MM.1S (cell line): ENCODE measurements around the gene TBKBP1.
A peak's percentile ranks its signal among the peaks of the same experiment; 100 is the strongest.

Experiments used
- DNase-seq: peaks from one replicate; pipeline ENCODE4 v3.0.0-alpha.2; 2015
- H2AFZ ChIP-seq: fragments of 300-600 bp; sonication (generic); 2 replicates; pipeline ENCODE4 v1.6.0; 2016; ENCODE audit warnings: antibody characterized with exemption, low read length
- H3F3A ChIP-seq: fragments of 300-600 bp; sonication (generic); 2 replicates; pipeline ENCODE4 v1.6.1; 2016; ENCODE audit warnings: mild to moderate bottlenecking, antibody characterized with exemption, low read length, moderate library complexity, mixed read lengths; ENCODE audit not compliant: insufficient read depth
- H3K27ac ChIP-seq: fragments of 300-600 bp; sonication (generic); 2 replicates; pipeline ENCODE4 v1.5.1; 2016; ENCODE audit warnings: mild to moderate bottlenecking, low read length
- H3K27me3 ChIP-seq: fragments of 300-600 bp; sonication (generic); replicated peaks from 2 replicates; pipeline ENCODE4 v1.6.0; 2016; ENCODE audit warnings: low read length; ENCODE audit not compliant: insufficient read depth
- H3K36me3 ChIP-seq: fragments of 300-600 bp; sonication (generic); replicated peaks from 2 replicates; pipeline ENCODE4 v1.6.1; 2016; ENCODE audit warnings: mild to moderate bottlenecking, low read length, mixed read lengths; ENCODE audit not compliant: insufficient read depth
- H3K4me1 ChIP-seq: fragments of 300-600 bp; sonication (generic); 2 replicates; pipeline ENCODE4 v1.6.1; 2016; ENCODE audit warnings: low read length, mixed read lengths
- H3K4me2 ChIP-seq: fragments of 300-600 bp; sonication (generic); 2 replicates; pipeline ENCODE4 v1.6.0; 2016; ENCODE audit warnings: low read depth, low read length
- H3K4me3 ChIP-seq: fragments of 300-600 bp; sonication (generic); 2 replicates; pipeline ENCODE4 v1.5.1; 2016; ENCODE audit warnings: low read length, mixed read lengths
- H3K79me2 ChIP-seq: fragments of 300-600 bp; sonication (generic); 2 replicates; pipeline ENCODE4 v1.6.1; 2016; ENCODE audit warnings: mixed run types, low read length, mixed read lengths
- H3K9ac ChIP-seq: fragments of 300-600 bp; sonication (generic); 2 replicates; pipeline ENCODE4 v1.6.1; 2016; ENCODE audit warnings: low read length, mixed read lengths
- H3K9me2 ChIP-seq: fragments of 300-600 bp; sonication (generic); replicated peaks from 2 replicates; pipeline ENCODE4 v1.6.1; 2016; ENCODE audit warnings: mild to moderate bottlenecking, low read length, mixed read lengths; ENCODE audit not compliant: insufficient read depth
- H3K9me3 ChIP-seq: fragments of 300-600 bp; sonication (generic); replicated peaks from 2 replicates; pipeline ENCODE4 v1.6.1; 2016; ENCODE audit warnings: mild to moderate bottlenecking, low read length, mixed read lengths; ENCODE audit not compliant: insufficient read depth
- H4K20me1 ChIP-seq: fragments of 300-600 bp; sonication (generic); 2 replicates; pipeline ENCODE4 v1.6.1; 2016; ENCODE audit warnings: mild to moderate bottlenecking, low read length, moderate library complexity, mixed read lengths; ENCODE audit not compliant: insufficient read depth
- CTCF ChIP-seq: fragments of 300-600 bp; sonication (generic); IDR thresholded peaks from 2 replicates; pipeline ENCODE4 v1.5.1; 2016; ENCODE audit warnings: antibody characterized with exemption, low read length, mixed read lengths
- EZH2 ChIP-seq: fragments of 300-600 bp; sonication (generic); optimal IDR thresholded peaks from 2 replicates; pipeline ENCODE3; 2017; ENCODE audit warnings: low read depth, mild to moderate bottlenecking, antibody characterized with exemption, low read length, mixed read lengths
- EZH2phosphoT487 ChIP-seq: fragments of 300-600 bp; sonication (generic); IDR thresholded peaks from 2 replicates; pipeline ENCODE4 v1.6.1; 2018; ENCODE audit warnings: antibody characterized with exemption, low read length

The TBKBP1 gene

DNA sequence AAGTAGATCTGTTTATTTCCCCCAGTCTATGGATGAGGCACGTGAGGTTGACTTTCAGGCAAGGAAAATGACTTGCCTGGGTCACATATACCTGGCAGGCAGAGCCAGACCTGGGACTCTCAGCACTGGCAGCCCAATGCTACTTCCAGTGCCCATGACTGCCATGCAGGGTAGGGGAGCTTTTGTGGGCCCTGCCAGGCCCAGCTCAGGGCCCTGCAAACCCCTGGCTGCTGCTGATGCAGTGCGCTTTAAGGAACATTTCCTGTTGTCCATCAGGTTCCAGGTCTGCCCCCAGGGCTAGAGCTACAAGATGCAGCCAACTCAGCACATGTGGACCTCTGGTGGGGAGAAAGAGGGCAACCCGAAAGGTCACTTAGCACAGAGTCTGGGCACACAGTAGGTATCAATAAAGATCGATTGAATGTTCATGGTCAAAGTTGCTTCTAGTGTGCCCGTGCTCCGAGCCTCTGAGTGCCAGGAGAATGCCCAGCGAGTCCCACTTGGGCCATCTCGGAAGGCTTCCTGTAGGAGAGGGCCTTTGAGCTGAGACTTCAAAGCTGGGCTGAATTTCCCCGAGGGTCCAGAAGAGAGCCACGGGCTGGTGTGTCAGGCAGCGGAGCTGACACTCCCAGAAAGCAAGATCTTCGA lies 38.6 kb downstream of the TBKBP1 start:
- Histone ChIP-seq H3K9me3 (no peaks in the 10 kb centered on the region), H2AFZ (no peak overlapping the region), H3K9me2 (no peaks in the 10 kb centered on the region), H3K9ac (no peak overlapping the region), H3K4me2 (peak overlapping the region; percentile 72; the same call in 1 of the 2 replicates), H3K4me3 (peak overlapping the region; percentile 46), H3K79me2 (no peaks in the 10 kb centered on the region), H3K27ac (no peak overlapping the region), H3K36me3 (no peaks in the 10 kb centered on the region), H4K20me1 (no peaks in the 10 kb centered on the region), H3F3A (no peaks in the 10 kb centered on the region), H3K27me3 (peaks cover 35% of the 10 kb centered on the region), H3K4me1 (no peaks in the 10 kb centered on the region)
- DNase-seq = no peak
- TF ChIP-seq CTCF (no peak), EZH2 (no peak), EZH2phosphoT487 (no peak)

- H3K9ac ChIP-seq = no peak within 1 kb of the TSS
- DNase-seq = peak; percentile 81
- H3K9me2 ChIP-seq = no peaks in the 10 kb centered on the region
- no peaks in the 10 kb centered on the region for H4K20me1 ChIP-seq
- peak within 1 kb of the TSS; percentile 46 for H3K4me3 ChIP-seq
- H3K79me2 ChIP-seq = no peaks in the 10 kb centered on the region
- peak within 1 kb of the TSS; percentile 72 for H3K4me2 ChIP-seq
- H3K4me1 ChIP-seq = no peaks in the 10 kb centered on the region
- H3K27ac ChIP-seq = no peak within 1 kb of the TSS
- peaks cover 35% of the 10 kb centered on the region for H3K27me3 ChIP-seq
- no peaks in the 10 kb centered on the region for H3K9me3 ChIP-seq
- no peaks in the 10 kb centered on the region for H3K36me3 ChIP-seq
- TF ChIP-seq CTCF (peak; percentile 38), EZH2phosphoT487 (no peak), EZH2 (no peak)
- H2AFZ ChIP-seq = no peak within 1 kb of the TSS
- no peaks in the 10 kb centered on the region for H3F3A ChIP-seq
Measured at GRCh38 chr17:47733047-47733673, 39.2 kb downstream of the TBKBP1 start, which contains the start of gene TBX21. Gene TBX21 (plus strand): TSS chr17:47733236. CDS start chr17:47733455, 219 bp downstream.

- no peak for DNase-seq
- peaks cover 35% of the 10 kb centered on the region for H3K27me3 ChIP-seq
Measured at GRCh38 chr17:47733674-47734410, 39.9 kb downstream of the TBKBP1 start.

More at GRCh38 chr17:47733674-47734410, 39.9 kb downstream of the TBKBP1 start:
- Histone ChIP-seq H3K9ac (no peak overlapping the region), H3K79me2 (no peaks in the 10 kb centered on the region), H3K9me2 (no peaks in the 10 kb centered on the region), H3K4me2 (peak overlapping the region; percentile 72), H3K9me3 (no peaks in the 10 kb centered on the region), H4K20me1 (no peaks in the 10 kb centered on the region), H3K27ac (no peak overlapping the region), H3K36me3 (no peaks in the 10 kb centered on the region), H3F3A (no peaks in the 10 kb centered on the region), H3K4me1 (no peaks in the 10 kb centered on the region), H3K4me3 (no peak overlapping the region), H2AFZ (no peak overlapping the region)
- TF ChIP-seq EZH2 (peak; percentile 81), EZH2phosphoT487 (no peak)
